ENCODE measurements around the gene ZRANB1.

ZRANB1 gene

GRCh38 chr10:125002423-125003145 is 60.7 kb downstream of the ZRANB1 start:
- Histone ChIP-seq H3K9ac (ENCODE audit: low read length) (no peak overlapping the region), H3K9me3 (ENCODE audit: control insufficient read depth, low read length) (no peaks in the 10 kb centered on the region), H3K4me1 (ENCODE audit: control insufficient read depth, insufficient read depth, low read length) (peaks cover 23% of the 10 kb centered on the region), H3K4me3 (ENCODE audit: low read length) (no peak overlapping the region), H3K27me3 (replicated peaks; ENCODE audit: control insufficient read depth, insufficient read depth, low read length) (no peaks in the 10 kb centered on the region), H3K36me3 (ENCODE audit: control insufficient read depth, insufficient read depth, low read length, severe bottlenecking) (peaks cover 17% of the 10 kb centered on the region)
- no peak for DNase-seq (ENCODE audit: low read depth)

DNA sequence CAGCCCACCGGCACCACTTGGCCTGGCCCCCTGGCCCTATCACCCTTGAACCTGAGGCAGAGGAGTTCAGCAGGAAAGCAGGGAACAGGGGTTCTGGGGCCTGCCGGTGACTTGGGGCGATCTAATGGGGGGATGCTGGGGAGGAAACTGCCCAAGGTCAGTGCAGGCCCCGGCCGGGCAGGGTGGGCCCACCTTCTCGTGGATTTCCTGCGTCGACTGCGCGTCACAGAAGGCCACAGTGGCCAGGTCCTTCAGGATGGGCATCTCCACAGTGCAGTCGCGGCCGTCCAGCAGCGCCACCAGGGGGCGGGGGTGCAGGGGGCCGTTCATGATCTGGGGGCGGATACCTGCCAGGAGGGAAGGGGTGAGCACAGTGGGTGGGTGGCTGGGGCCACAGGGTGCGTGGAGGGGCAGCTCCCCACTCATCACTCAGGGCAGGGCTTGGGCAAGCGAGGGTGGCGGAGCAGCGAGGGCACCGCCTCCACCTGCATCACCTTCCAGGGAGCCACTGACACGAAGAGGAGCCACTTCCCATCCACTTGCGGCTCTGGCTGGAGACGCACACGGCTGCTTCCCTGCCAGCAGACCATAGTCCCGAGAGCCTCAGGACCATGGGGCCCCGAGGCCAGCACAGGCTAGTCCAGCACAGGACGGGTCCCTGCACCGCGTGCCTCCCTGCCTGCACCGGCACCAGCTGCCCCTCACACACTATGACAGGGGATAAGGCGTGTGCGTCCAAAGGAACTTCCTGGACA is 61.4 kb downstream of the ZRANB1 start:
- H3K4me3 ChIP-seq (ENCODE audit: low read length) = no peak overlapping the region
- no peak overlapping the region for H3K9ac ChIP-seq (ENCODE audit: low read length)
- H3K4me1 ChIP-seq (ENCODE audit: control insufficient read depth, insufficient read depth, low read length) = peaks cover 23% of the 10 kb centered on the region
- no peak for DNase-seq (ENCODE audit: low read depth)
- H3K9me3 ChIP-seq (ENCODE audit: control insufficient read depth, low read length) = no peaks in the 10 kb centered on the region
- H3K27me3 ChIP-seq (replicated peaks; ENCODE audit: control insufficient read depth, insufficient read depth, low read length) = no peaks in the 10 kb centered on the region
- peaks cover 12% of the 10 kb centered on the region for H3K36me3 ChIP-seq (ENCODE audit: control insufficient read depth, insufficient read depth, low read length, severe bottlenecking)

- Histone ChIP-seq H3K36me3 (ENCODE audit: control insufficient read depth, insufficient read depth, low read length, severe bottlenecking) (peaks cover 12% of the 10 kb centered on the region), H3K4me1 (ENCODE audit: control insufficient read depth, insufficient read depth, low read length) (peaks cover 21% of the 10 kb centered on the region)
- DNase-seq (ENCODE audit: low read depth) = no peak
These were observed 62.1 kb downstream of the ZRANB1 start for GRCh38 chr10:125003901-125004467.

DNA sequence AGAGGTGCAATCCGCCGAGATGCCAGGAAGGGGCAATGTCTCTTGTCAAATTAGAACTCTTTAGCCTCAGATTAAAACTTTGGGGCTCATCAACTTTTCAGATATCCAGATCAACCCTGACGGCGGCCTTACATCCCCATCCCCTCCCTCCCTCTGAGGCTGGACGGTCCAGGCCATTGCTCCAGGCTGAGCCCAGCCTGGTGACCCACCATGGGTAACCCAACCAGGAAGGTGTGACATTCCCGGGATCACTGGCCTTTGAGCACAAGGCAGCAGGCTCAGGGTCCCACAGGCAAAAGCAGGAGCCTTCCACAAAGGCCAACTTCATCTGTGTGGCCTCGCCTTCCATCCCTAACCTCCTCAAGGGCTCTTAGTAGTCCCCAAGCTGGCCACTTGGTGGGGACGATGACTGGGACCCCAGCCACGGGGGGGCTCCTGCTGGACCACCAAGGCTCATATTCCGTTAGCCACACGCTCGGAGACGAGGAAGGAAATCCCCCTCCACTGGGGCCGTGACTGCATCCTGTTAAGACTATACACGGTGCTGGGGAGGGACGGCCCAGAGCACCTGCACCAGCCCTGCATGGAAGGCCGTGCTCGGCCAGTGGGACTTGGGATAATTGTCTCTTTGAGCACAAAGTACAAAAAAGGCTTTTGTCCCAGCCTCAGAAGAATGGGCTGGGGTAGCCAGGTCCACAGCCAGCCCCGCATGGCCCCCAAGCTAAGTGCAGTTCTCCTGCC is 62.8 kb downstream of the ZRANB1 start:
- no peaks in the 10 kb centered on the region for H3K9me3 ChIP-seq (ENCODE audit: control insufficient read depth, low read length)
- H3K4me3 ChIP-seq (ENCODE audit: low read length) = no peak overlapping the region
- DNase-seq (ENCODE audit: low read depth) = no peak
- H3K9ac ChIP-seq (ENCODE audit: low read length) = no peak overlapping the region
- H3K27me3 ChIP-seq (replicated peaks; ENCODE audit: control insufficient read depth, insufficient read depth, low read length) = no peaks in the 10 kb centered on the region
- H3K4me1 ChIP-seq (ENCODE audit: control insufficient read depth, insufficient read depth, low read length) = peaks cover 14% of the 10 kb centered on the region
- peaks cover 12% of the 10 kb centered on the region for H3K36me3 ChIP-seq (ENCODE audit: control insufficient read depth, insufficient read depth, low read length, severe bottlenecking)

More at GRCh38 chr10:125003901-125004467, 62.1 kb downstream of the ZRANB1 start:
- Histone ChIP-seq H3K4me3 (ENCODE audit: low read length) (no peak overlapping the region), H3K27me3 (replicated peaks; ENCODE audit: control insufficient read depth, insufficient read depth, low read length) (no peaks in the 10 kb centered on the region), H3K9me3 (ENCODE audit: control insufficient read depth, low read length) (no peaks in the 10 kb centered on the region), H3K9ac (ENCODE audit: low read length) (no peak overlapping the region)

DNA sequence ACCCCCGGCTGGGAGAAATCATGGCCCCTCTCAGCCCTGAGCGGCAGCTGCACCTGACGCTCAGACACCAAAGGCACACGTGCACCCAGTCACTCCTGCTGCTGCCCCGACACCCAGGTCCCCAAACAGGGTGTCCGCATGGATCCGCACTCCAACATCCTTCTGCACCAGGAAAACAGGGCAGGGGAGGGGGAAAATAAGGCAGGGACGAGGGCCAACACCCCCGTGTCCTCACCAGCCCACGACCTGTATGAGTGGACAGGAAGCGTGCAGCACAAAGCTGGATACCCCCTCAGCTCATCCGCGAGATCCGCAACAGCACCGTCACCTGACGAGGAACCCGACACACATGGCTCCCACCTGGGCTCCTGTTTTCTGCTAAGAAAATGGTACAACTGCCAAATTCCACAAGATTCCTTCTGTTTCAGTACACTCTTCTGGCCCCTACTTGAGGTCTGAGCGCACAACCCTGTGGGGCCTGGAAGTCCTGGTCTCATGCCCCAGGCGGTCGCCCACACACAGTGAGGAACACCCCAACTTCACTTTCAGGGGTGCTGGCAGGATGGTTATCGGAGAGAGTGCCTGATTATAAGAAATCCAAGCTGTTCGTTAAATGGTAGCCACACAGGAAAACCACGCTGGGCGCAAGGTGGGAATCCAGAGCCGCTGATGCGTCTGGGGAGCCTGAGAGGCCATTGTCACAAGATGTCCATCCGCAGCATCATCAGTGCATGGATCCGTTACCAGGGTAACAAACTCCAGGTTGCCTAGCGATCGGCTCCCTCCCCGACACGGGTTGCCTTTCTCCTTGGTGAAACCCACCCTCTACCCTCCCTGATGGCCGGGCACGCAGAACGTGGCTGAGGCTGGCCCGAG is 63.6 kb downstream of the ZRANB1 start:
- H3K9me3 ChIP-seq (ENCODE audit: control insufficient read depth, low read length) = no peaks in the 10 kb centered on the region
- H3K4me1 ChIP-seq (ENCODE audit: control insufficient read depth, insufficient read depth, low read length) = peaks cover 8% of the 10 kb centered on the region
- DNase-seq (ENCODE audit: low read depth) = no peak
- peaks cover 12% of the 10 kb centered on the region for H3K36me3 ChIP-seq (ENCODE audit: control insufficient read depth, insufficient read depth, low read length, severe bottlenecking)
- no peak overlapping the region for H3K4me3 ChIP-seq (ENCODE audit: low read length)
- no peaks in the 10 kb centered on the region for H3K27me3 ChIP-seq (replicated peaks; ENCODE audit: control insufficient read depth, insufficient read depth, low read length)
- no peak overlapping the region for H3K9ac ChIP-seq (ENCODE audit: low read length)

DNA sequence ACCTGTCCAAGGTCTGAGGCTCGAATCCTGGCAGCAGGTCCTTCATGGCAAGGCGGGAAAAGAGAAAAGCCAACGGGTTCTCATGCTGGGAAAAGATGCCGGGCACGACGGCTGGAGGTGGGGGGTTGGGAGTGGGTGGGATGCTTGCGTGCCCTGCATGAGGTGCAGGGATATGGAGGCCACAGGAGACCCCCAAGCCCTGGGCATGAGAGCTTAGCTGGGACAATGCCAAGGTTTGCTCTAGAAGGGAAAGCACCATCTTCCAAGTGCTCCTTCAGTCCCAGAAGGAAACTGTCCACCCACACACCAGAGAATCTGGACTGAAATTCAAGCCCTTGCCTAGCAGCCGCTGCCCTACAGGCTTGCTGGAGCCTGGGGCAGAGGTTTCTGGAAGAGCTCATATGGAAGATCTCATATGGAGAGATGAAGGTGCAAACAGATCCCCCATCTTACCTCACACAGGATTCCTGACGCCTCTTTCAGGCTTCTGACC is 64.3 kb downstream of the ZRANB1 start:
- H3K36me3 ChIP-seq (ENCODE audit: control insufficient read depth, insufficient read depth, low read length, severe bottlenecking) = peaks cover 12% of the 10 kb centered on the region
- peak; percentile 50 for DNase-seq (ENCODE audit: low read depth)
- H3K4me1 ChIP-seq (ENCODE audit: control insufficient read depth, insufficient read depth, low read length) = peaks cover 8% of the 10 kb centered on the region
- H3K27me3 ChIP-seq (replicated peaks; ENCODE audit: control insufficient read depth, insufficient read depth, low read length) = no peaks in the 10 kb centered on the region
- no peak overlapping the region for H3K4me3 ChIP-seq (ENCODE audit: low read length)
- H3K9ac ChIP-seq (ENCODE audit: low read length) = no peak overlapping the region
- no peaks in the 10 kb centered on the region for H3K9me3 ChIP-seq (ENCODE audit: control insufficient read depth, low read length)

GRCh38 chr10:125006921-125007426 is 65.1 kb downstream of the ZRANB1 start:
- Histone ChIP-seq H3K4me1 (ENCODE audit: control insufficient read depth, insufficient read depth, low read length) (peaks cover 8% of the 10 kb centered on the region), H3K36me3 (ENCODE audit: control insufficient read depth, insufficient read depth, low read length, severe bottlenecking) (peaks cover 12% of the 10 kb centered on the region), H3K9me3 (ENCODE audit: control insufficient read depth, low read length) (no peaks in the 10 kb centered on the region), H3K4me3 (ENCODE audit: low read length) (no peak overlapping the region), H3K9ac (ENCODE audit: low read length) (no peak overlapping the region), H3K27me3 (replicated peaks; ENCODE audit: control insufficient read depth, insufficient read depth, low read length) (no peaks in the 10 kb centered on the region)
- DNase-seq (ENCODE audit: low read depth) = peak; percentile 96

GRCh38 chr10:125007436-125007835 is 65.5 kb downstream of the ZRANB1 start:
- Histone ChIP-seq H3K36me3 (ENCODE audit: control insufficient read depth, insufficient read depth, low read length, severe bottlenecking) (peaks cover 9% of the 10 kb centered on the region), H3K4me3 (ENCODE audit: low read length) (no peak overlapping the region), H3K4me1 (ENCODE audit: control insufficient read depth, insufficient read depth, low read length) (peaks cover 8% of the 10 kb centered on the region), H3K9me3 (ENCODE audit: control insufficient read depth, low read length) (no peaks in the 10 kb centered on the region), H3K27me3 (replicated peaks; ENCODE audit: control insufficient read depth, insufficient read depth, low read length) (no peaks in the 10 kb centered on the region), H3K9ac (ENCODE audit: low read length) (no peak overlapping the region)
- DNase-seq (ENCODE audit: low read depth) = no peak

DNA sequence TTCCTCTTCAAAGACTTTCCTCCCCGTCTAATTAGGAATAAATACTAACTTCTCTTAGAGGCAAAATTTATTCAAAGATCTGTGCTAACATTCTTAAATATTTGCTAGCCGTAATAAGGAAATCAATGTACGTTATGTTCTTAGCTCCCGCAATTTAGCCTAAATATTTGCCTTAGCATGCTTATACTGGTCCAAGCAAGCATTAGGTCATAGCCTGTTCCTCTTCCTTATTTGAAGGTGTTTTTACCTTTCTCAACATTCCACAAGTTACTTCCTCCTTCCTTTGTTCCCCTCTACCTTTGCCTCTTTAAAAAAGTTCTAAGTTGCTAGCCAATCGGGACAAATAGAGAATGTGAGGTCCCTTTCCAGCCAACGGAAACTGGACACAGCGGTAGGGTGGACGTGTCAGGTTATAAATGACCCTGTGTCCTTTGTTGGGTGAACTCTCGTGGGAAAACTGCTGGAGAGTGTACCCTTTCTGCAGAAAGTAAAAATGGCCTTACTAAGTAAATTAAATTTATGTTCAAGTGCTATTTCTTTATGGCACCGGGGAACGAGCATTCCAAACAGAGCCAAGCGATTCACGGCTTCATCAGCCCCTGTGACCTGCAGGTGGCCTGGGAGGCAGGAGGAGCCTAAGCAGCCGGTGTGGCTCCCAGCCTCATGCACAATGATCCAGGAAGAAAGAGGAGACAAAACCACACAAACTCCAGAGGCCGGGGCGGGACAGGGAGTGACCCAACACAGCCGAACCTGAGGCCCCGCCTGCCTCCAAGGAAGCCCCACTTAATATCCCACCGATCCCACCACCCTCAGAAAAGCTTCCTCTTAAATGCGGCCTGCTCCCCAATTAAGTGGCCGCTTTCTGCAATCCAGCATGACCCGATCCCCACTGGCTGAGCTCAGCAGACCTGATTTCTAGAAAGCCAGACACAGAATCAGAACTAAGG is 67.0 kb downstream of the ZRANB1 start:
- H3K4me1 ChIP-seq (ENCODE audit: control insufficient read depth, insufficient read depth, low read length) = peaks cover 8% of the 10 kb centered on the region
- peaks cover 5% of the 10 kb centered on the region for H3K36me3 ChIP-seq (ENCODE audit: control insufficient read depth, insufficient read depth, low read length, severe bottlenecking)
- no peak overlapping the region for H3K4me3 ChIP-seq (ENCODE audit: low read length)
- DNase-seq (ENCODE audit: low read depth) = no peak
- no peaks in the 10 kb centered on the region for H3K27me3 ChIP-seq (replicated peaks; ENCODE audit: control insufficient read depth, insufficient read depth, low read length)
- no peaks in the 10 kb centered on the region for H3K9me3 ChIP-seq (ENCODE audit: control insufficient read depth, low read length)
- no peak overlapping the region for H3K9ac ChIP-seq (ENCODE audit: low read length)

Data from adipocyte (in vitro differentiated cells).